A549 (cell line): ENCODE results near the gene XRCC3.

Experiments used
- CTCF ChIP-seq: fragments of >200 bp; sonication (Bioruptor Twin); formaldehyde crosslinking; IDR thresholded peaks from 3 replicates; pipeline ENCODE4 v1.5.1; 2016
- POLR2A ChIP-seq: IDR thresholded peaks from 2 replicates; pipeline ENCODE4 v1.6.1; 2012; ENCODE audit warnings: mild to moderate bottlenecking, low read length
- ZC3H11A ChIP-seq: fragments of 450-650 bp; IDR thresholded peaks from 2 replicates; pipeline ENCODE4 v1.6.1; 2014; ENCODE audit warnings: antibody characterized with exemption, mild to moderate bottlenecking

- TF ChIP-seq CTCF: no peak
- TF ChIP-seq ZC3H11A: no peak
- TF ChIP-seq POLR2A: no peak
These were observed 48.7 kb upstream of the XRCC3 start for GRCh38 chr14:103763730-103764488.
